NCI-H748 treated with DMSO at 0.1 percent for 48 hours (cell line): ENCODE data around the gene COPS7A.
"Not testable (repeated sequence)": the region's sequence is repeated elsewhere in the genome, so short reads cannot be mapped to it uniquely, and the experiment has no call there.

Source experiments
- DNase-seq: peaks from one replicate; lab custom pipeline; 2025; lab: John Stamatoyannopoulos, UW

COPS7A gene

GRCh38 chr12:6701078-6701768 is 22.6 kb upstream of the COPS7A start:
- DNase-seq, result no peak

- no peak for DNase-seq
These were observed 20.2 kb upstream of the COPS7A start for GRCh38 chr12:6703631-6704030.

GRCh38 chr12:6708351-6708750 is 15.5 kb upstream of the COPS7A start:
- not testable (repeated sequence) for DNase-seq

GRCh38 chr12:6708960-6709394 is 14.9 kb upstream of the COPS7A start:
- DNase-seq, result no peak

GRCh38 chr12:6716031-6716873 is 7.6 kb upstream of the COPS7A start:
- DNase-seq, result not testable (repeated sequence)

GRCh38 chr12:6716874-6717437 is 6.9 kb upstream of the COPS7A start:
- no peak for DNase-seq

GRCh38 chr12:6722863-6723262 is 983 bp upstream of the COPS7A start:
- DNase-seq, result no peak

GRCh38 chr12:6724409-6724797 is 557 bp downstream of the COPS7A start:
- peak; percentile 10 for DNase-seq

GRCh38 chr12:6725350-6725749 is 1.5 kb downstream of the COPS7A start:
- DNase-seq, result no peak

GRCh38 chr12:6729186-6729585 is 5.3 kb downstream of the COPS7A start:
- no peak for DNase-seq

- DNase-seq, result no peak
These were observed 6.3 kb downstream of the COPS7A start for GRCh38 chr12:6730169-6730568.

- DNase-seq, result no peak
These were observed 10.9 kb downstream of the COPS7A start for GRCh38 chr12:6734506-6735387.

- peak; percentile 26 for DNase-seq
These were observed 11.8 kb downstream of the COPS7A start for GRCh38 chr12:6735448-6736191.

- no peak for DNase-seq
These were observed 12.9 kb downstream of the COPS7A start for GRCh38 chr12:6736754-6737153.

GRCh38 chr12:6742080-6742479 is 18.2 kb downstream of the COPS7A start:
- DNase-seq, result not testable (repeated sequence)

- no peak for DNase-seq
These were observed 19.0 kb downstream of the COPS7A start for GRCh38 chr12:6742834-6743233.

- not testable (repeated sequence) for DNase-seq
These were observed 19.5 kb downstream of the COPS7A start for GRCh38 chr12:6743300-6743699.

- no peak for DNase-seq
These were observed 22.1 kb downstream of the COPS7A start for GRCh38 chr12:6745741-6746525.

- DNase-seq, result no peak
These were observed 23.4 kb downstream of the COPS7A start for GRCh38 chr12:6747216-6747615.

GRCh38 chr12:6748761-6749160 is 24.9 kb downstream of the COPS7A start:
- DNase-seq, result no peak
